Putamen (tissue), 1 donor: ENCODE data around the gene OR2T2.
"Not testable (repeated sequence)": the region's sequence is repeated elsewhere in the genome, so short reads cannot be mapped to it uniquely, and the experiment has no call there.

Experiments used
- DNase-seq: peaks from one replicate; pipeline ENCODE4 v3.0.0-alpha.2; 2016; ENCODE audit warnings: low spot score

OR2T2 gene

GRCh38 chr1:248445399-248445798 lies at the start of gene OR2T2:
TSS of gene OR2T2 (plus strand) at chr1:248445637. CDS start at chr1:248452798, 7,161 bp downstream.
- not testable (repeated sequence) for DNase-seq

- no peak for DNase-seq
Measured at GRCh38 chr1:248402748-248403147, 42.7 kb upstream of the OR2T2 start, which contains the start of gene OR2T1. TSS of gene OR2T1 (plus strand) at chr1:248403048. CDS start at chr1:248406148, 3,100 bp downstream.

DNA sequence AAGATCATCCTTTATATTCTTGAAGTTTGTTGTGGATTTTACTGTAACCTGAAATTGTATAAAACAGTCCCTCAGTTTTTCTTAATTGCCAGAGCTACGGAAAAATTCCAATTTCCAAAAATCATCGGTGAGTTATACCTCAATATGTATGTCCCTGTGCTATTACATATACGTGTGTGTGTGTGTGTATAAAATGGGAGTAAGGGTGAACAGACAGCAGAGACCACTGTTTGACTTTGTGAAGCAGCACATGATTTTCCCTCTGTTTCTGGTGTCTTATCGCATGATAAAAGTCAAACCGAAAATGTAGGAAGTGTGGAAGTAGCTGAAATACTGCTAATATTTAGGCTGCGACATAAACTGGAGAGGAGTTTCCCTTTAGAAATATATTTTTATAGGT lies 41.4 kb upstream of the OR2T2 start:
- DNase-seq: no peak

DNA sequence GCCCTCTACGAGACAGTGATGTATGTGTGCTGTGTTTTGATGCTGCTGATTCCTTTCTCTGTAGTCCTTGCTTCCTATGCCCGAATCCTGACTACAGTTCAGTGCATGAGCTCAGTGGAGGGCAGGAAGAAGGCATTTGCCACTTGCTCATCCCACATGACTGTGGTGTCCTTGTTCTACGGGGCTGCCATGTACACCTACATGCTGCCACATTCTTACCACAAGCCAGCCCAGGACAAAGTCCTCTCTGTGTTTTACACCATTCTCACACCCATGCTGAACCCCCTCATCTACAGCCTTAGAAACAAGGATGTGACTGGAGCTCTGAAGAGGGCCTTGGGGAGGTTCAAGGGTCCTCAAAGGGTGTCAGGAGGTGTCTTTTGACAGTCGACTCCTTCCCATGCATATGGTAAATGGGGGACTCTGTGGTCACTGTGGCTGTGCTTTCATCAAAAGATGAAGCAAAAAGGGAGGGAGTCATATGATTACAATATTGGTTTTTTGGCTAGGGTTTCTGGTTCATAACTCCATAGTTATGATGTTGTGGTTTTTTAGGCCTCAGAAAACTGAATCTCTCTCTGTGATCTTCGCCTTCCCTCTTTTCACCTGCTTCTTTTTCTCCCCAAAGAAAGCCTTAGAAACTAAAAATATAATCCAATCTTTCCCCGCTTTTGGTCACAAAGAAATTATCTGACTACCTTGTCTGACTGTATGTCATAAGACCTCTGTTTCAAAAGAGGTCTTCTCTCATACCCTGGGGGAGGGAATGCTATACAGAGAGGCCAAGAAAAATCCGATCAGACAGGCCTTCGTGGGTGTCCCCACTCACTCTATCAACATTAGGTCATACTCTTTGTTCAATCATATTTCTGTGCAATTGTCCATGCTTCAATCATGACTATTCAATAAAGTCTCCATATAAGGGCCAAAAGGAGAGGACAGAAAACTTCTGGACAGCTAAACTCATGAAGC lies 38.4 kb upstream of the OR2T2 start:
- no peak for DNase-seq

GRCh38 chr1:248416226-248416625 lies 29.2 kb upstream of the OR2T2 start:
- DNase-seq: no peak

DNA sequence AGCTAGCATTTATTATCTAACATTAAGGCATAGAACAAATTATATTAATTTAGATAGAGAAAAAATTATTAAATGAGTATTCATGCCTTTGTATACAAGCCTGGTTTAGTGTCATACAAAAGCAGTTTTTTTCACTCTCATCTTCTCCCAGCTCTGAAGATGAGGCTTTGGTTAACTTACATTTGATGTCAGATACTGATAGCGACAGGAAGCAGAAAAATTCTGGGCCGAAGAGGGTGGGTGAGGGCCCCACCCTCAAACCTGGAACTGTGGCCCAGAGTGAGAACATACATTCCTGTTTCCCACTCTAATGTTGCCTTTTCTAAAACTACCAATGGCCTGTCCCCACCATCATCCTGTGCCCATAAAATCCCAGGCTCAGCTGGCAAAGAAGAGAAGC lies 27.6 kb upstream of the OR2T2 start:
- no peak for DNase-seq

- DNase-seq: no peak
Measured at GRCh38 chr1:248421384-248421783, 24.1 kb upstream of the OR2T2 start.

GRCh38 chr1:248427526-248428191 lies 17.8 kb upstream of the OR2T2 start:
- DNase-seq: not testable (repeated sequence)

- DNase-seq: not testable (repeated sequence)
Measured at GRCh38 chr1:248428192-248428533, 17.3 kb upstream of the OR2T2 start.

DNA sequence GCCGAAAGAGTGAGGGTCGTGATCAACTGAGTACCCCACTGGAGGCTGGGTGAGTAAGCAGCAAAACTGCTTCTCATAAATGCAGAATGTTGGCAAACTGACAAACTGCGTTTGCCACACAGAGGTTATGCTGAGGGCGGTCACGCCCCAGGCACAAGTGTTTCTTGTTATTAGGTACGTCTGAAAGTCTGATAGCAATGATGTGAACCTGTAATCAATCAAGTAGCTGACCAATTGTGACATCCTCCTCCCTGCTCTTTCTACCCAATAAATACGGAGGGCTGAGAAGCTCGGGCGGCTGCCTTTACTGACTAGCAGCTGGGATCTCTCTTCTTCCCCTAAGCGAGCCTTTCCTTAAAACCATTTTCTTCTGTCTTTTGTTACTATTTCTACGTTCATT lies 13.8 kb upstream of the OR2T2 start:
- not testable (repeated sequence) for DNase-seq

DNA sequence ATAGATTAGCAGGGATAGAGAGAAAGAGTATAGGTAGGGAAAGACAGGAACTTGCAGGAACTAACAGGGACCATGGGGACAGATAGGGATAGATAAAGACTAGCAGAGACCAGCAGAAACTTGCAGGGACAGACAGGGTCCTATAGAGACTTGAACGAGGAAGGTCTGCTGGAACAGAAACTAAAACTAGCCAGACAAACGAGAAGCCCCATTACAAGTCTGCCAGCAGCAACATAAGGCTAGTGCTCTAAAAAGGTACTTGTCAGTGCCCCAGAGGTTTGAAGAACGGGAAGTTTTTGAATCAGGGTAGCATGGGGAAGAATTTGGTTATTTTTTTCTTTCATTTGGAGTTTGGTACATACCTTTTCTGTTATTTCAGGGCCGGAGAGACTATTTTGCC lies 13.2 kb upstream of the OR2T2 start:
- not testable (repeated sequence) for DNase-seq

GRCh38 chr1:248433811-248434415 lies 11.5 kb upstream of the OR2T2 start:
- not testable (repeated sequence) for DNase-seq

- DNase-seq: not testable (repeated sequence)
Measured at GRCh38 chr1:248434913-248435312, 10.5 kb upstream of the OR2T2 start.

DNA sequence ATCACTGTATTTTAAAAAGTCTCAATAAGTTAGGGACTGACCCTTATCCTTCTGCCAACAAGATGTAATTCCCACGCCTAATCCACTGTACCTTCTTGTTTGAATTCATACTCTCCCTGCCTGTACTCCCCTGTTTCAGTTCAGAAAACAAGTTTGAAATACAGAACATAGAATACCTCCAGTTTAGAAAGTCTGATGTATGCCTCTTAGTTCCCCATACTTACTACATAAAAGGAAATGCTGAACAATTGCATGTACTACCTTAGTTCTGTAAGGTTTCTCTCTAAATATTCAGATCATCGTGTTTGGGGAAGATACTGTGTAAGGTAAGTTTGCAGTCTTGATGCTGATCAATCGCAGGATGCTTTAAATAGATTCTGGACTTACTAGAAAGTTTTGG lies 9.1 kb upstream of the OR2T2 start:
- not testable (repeated sequence) for DNase-seq

GRCh38 chr1:248438668-248439067 lies 6.8 kb upstream of the OR2T2 start:
- not testable (repeated sequence) for DNase-seq

DNA sequence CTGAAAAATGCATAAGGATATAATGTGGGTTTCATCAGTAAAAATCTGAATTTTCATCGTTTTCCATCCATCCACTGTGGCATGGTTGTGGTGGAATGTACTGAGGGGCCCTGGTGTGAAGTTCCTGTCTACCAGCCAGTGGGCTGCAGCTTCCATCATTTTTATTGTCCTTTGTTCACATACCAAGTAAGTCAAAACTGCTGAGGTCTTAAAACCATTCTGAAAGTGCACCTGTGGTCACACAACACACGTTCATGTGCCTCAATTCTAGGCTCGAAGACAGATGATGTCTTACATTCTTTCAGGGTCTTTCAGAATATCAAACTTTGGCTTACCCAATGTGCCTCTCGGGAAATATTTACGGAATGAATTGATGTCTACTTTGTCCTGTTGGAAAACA lies 6.2 kb upstream of the OR2T2 start:
- not testable (repeated sequence) for DNase-seq

GRCh38 chr1:248442500-248443277 lies 2.7 kb upstream of the OR2T2 start:
- DNase-seq: not testable (repeated sequence)

DNA sequence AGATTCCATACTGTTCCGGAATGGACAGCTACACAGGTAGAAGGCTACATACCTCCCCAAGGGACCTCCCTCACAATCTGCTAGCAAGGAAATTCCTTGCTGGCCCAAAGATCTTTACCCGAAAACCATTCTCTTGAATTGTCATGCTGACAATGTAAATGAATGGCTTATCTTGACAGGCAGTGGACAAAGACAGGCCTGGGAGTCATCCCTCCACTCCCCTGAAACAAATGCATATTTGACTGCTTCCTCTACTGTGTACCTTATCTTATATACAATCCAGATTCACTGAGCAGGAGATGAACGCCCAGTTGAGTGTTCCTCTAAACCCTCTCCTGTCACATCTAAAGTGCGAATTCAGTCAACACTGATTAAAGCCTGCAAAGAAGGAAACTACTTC lies 834 bp upstream of the OR2T2 start:
- DNase-seq: not testable (repeated sequence)

- DNase-seq: not testable (repeated sequence)
Measured at GRCh38 chr1:248448409-248449074, 3.1 kb downstream of the OR2T2 start.

DNA sequence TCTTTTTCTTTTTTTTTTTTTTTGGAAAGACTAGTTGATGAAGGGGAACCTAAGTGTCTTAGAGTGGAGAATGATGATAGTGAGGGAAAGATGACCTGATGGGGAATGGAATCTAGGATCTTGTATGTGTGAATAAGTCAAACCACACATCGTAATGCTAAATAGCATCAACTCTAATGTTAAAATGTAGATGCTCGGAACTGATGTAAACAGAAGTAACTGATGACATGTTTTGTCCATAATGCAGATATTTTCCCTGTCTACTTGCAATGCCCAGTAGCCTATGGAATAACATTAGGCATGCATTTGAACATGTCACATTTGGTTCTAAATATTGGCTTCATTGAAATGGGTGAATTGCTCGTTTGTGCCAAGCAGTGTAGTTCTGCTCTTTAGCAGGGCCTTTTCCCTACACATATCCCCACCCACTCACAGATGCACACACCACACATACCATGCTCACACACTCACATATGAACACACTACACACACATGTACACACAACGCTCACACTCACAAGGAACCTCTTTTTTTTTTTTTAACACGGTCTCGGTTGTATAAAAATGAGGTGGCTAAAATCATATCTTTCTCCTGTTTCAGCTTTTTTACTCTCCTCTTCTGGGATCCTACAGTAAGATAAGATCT lies 4.5 kb downstream of the OR2T2 start:
- DNase-seq: not testable (repeated sequence)
